DOHH2 (cell line): ENCODE data around the gene TUBB4B.

Experiments
- H3F3A ChIP-seq: fragments of 200-600 bp; sonication (generic), shearing (Covaris generic); 2 replicates; pipeline ENCODE4 v1.6.0; 2016; ENCODE audit warnings: antibody characterized with exemption, mild to moderate bottlenecking; ENCODE audit not compliant: control insufficient read depth, insufficient read depth
- H3K27ac ChIP-seq: fragments of 200-600 bp; sonication (generic); 2 replicates; pipeline ENCODE4 v1.5.1; 2014; ENCODE audit warnings: low read depth, mild to moderate bottlenecking, low read length, moderate library complexity
- H3K27me3 ChIP-seq: fragments of 200-600 bp; sonication (generic); 2 replicates; pipeline ENCODE4 v1.6.1; 2014; ENCODE audit warnings: mild to moderate bottlenecking, low read length, mixed read lengths; ENCODE audit not compliant: control insufficient read depth
- H3K36me3 ChIP-seq: fragments of 200-600 bp; sonication (generic); 2 replicates; pipeline ENCODE4 v1.6.1; 2014; ENCODE audit warnings: mild to moderate bottlenecking, low read length, moderate library complexity, mixed read lengths; ENCODE audit not compliant: control insufficient read depth
- H3K4me1 ChIP-seq: fragments of 200-600 bp; sonication (generic); 2 replicates; pipeline ENCODE4 v1.6.1; 2014; ENCODE audit warnings: mild to moderate bottlenecking, low read length, mixed read lengths; ENCODE audit not compliant: control insufficient read depth
- H3K4me2 ChIP-seq: fragments of 200-600 bp; sonication (generic); 2 replicates; pipeline ENCODE4 v1.6.0; 2014; ENCODE audit warnings: mild to moderate bottlenecking, low read length, moderate library complexity
- H3K4me3 ChIP-seq: fragments of 200-600 bp; sonication (generic); 2 replicates; pipeline ENCODE4 v1.5.1; 2014; ENCODE audit warnings: mild to moderate bottlenecking, low read length, mixed read lengths
- H3K79me2 ChIP-seq: fragments of 200-600 bp; sonication (generic); 2 replicates; pipeline ENCODE4 v1.6.1; 2014; ENCODE audit warnings: mild to moderate bottlenecking, low read length, mixed read lengths; ENCODE audit not compliant: control insufficient read depth
- H3K9me2 ChIP-seq: fragments of 200-600 bp; sonication (generic); replicated peaks from 2 replicates; pipeline ENCODE4 v1.6.1; 2014; ENCODE audit warnings: mild to moderate bottlenecking, low read length, mixed read lengths; ENCODE audit not compliant: control insufficient read depth
- H3K9me3 ChIP-seq: fragments of 200-600 bp; sonication (generic); 2 replicates; pipeline ENCODE4 v1.6.1; 2014; ENCODE audit warnings: antibody characterized with exemption, low read length, mixed read lengths; ENCODE audit not compliant: control insufficient read depth, insufficient read depth
- H4K20me1 ChIP-seq: fragments of 200-600 bp; sonication (generic); 2 replicates; pipeline ENCODE4 v1.6.0; 2014; ENCODE audit warnings: low read depth, mild to moderate bottlenecking, antibody characterized with exemption, low read length, moderate library complexity; ENCODE audit not compliant: control insufficient read depth, insufficient read depth
- EZH2phosphoT487 ChIP-seq: fragments of 200-600 bp; sonication (generic); IDR thresholded peaks from 2 replicates; pipeline ENCODE4 v1.6.1; 2017; ENCODE audit warnings: borderline replicate concordance, mild to moderate bottlenecking, antibody characterized with exemption, low read length, moderate library complexity, mixed read lengths
- TF ChIP-seq, protein P1 (sequence below): fragments of 200-600 bp; sonication (generic); IDR thresholded peaks from one replicate; pipeline ENCODE4 v1.5.1; 2014; ENCODE audit warnings: antibody characterized with exemption, mild to moderate bottlenecking, low read depth, low read length; ENCODE audit not compliant: poor library complexity, severe bottlenecking

The TUBB4B gene

DNA sequence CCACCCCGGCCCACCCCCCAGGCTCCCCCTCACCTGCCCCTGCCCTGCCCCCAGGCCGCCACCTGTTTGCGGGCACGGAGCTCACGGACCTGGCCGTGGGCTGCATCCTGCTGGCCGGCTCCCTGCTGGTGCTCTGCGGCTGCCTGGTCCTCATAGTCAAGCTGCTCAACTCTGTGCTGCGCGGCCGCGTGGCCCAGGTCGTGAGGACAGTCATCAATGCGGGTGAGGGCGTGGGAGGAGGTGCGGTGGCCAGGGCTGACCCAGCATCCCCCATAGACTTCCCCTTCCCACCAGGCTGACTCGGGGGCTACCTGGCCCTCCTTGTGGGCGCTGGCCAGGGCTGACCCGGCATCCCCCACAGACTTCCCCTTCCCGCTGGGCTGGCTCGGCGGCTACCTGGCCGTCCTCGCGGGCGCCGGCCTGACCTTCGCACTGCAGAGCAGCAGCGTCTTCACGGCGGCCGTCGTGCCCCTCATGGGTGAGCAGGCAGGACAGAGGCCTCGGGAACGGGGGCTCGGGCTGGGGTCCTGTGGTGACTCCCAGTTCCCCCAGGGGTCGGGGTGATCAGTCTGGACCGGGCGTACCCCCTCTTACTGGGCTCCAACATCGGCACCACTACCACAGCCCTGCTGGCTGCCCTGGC, 6.9 kb upstream of the TUBB4B start:
- H3K27ac ChIP-seq: no peak overlapping the region
- peak overlapping the region; percentile 66 for H3K4me2 ChIP-seq
- peaks cover 3% of the 10 kb centered on the region for H3K36me3 ChIP-seq
- H3K4me1 ChIP-seq: peaks cover 52% of the 10 kb centered on the region
- peaks cover 23% of the 10 kb centered on the region for H3K79me2 ChIP-seq
- no peaks in the 10 kb centered on the region for H3F3A ChIP-seq
- no peaks in the 10 kb centered on the region for H3K9me3 ChIP-seq
- no peaks in the 10 kb centered on the region for H3K9me2 ChIP-seq
- H3K27me3 ChIP-seq: peaks cover 9% of the 10 kb centered on the region
- TF ChIP-seq EZH2phosphoT487: no peak
- H4K20me1 ChIP-seq: no peaks in the 10 kb centered on the region
- H3K4me3 ChIP-seq: no peak overlapping the region

DNA sequence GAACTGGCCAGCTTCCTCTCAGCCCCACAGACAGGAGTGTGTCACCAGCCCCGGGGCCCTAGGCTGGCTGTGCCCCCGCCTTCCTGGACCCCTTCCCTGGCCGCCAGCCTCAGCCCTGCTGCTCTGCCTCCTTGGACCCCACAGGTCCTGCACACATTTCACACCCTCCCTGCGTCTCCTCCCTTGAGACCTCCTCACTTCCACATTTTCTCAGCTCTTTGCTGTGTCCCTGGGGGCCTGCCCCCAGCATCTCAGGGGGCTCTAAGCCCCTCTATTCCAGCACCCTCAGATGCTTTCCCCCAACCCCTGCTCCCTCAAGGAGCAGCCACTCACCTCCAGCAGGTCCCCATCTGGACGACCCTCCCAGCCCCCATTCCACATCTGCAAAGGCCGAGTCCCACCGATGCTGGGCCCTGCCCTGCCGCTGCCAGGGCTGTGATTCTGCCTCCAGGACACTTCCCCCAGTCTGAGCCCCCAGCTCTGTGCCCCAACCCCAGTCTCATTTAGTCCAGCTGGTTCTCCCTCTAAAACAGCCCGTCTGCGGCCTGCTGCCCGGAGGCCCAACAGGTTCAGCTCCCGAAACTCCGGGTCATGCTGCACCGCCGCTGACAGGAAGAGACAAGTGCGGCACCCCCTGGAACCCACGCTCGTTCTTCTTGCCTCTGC, 6.2 kb upstream of the TUBB4B start:
- Histone ChIP-seq H3K4me2 (peak overlapping the region; percentile 66), H3K36me3 (peaks cover 3% of the 10 kb centered on the region), H3K27me3 (peaks cover 5% of the 10 kb centered on the region), H4K20me1 (no peaks in the 10 kb centered on the region), H3K79me2 (peaks cover 31% of the 10 kb centered on the region), H3K27ac (peak overlapping the region; percentile 3; the same call in 1 of the 2 replicates), H3K9me2 (no peaks in the 10 kb centered on the region), H3K9me3 (no peaks in the 10 kb centered on the region), H3F3A (no peaks in the 10 kb centered on the region), H3K4me3 (peak overlapping the region; percentile 59; the same call in 1 of the 2 replicates), H3K4me1 (peaks cover 52% of the 10 kb centered on the region)
- TF ChIP-seq EZH2phosphoT487: no peak

DNA sequence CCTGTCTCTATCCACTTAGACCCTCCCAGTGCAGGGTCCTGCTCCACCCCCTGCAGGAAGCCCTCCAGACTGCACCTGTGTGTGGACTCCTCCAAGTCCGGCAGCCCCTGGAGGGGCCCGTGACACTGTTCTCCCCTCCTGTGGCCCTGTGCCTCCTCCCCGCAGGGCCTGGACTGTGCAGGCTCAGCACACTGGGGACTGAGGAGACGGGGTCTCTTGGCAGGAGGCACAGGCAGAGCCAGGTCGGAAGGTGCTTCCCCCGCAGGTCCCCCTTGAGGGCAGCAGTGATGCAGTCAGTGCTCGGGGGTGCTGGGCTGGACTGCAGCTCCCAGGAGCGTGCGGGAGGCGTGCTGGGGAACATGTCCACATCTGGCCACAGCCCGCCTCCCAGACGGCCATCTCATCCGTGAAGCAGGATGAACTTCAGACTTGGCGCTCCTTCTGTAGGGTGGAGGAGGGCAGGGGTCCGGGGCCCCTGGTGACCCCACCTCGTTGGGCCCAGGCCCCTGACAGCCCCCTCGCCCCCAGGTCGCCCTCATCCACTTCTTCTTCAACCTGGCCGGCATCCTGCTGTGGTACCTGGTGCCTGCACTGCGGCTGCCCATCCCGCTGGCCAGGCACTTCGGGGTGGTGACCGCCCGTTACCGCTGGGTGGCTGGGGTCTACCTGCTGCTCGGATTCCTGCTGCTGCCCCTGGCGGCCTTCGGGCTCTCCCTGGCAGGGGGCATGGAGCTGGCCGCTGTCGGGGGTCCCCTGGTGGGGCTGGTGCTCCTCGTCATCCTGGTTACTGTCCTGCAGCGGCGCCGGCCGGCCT, 5.5 kb upstream of the TUBB4B start:
- H3K9me3 ChIP-seq: no peaks in the 10 kb centered on the region
- no peaks in the 10 kb centered on the region for H3F3A ChIP-seq
- no peaks in the 10 kb centered on the region for H3K9me2 ChIP-seq
- peaks cover 33% of the 10 kb centered on the region for H3K79me2 ChIP-seq
- peak overlapping the region; percentile 3; the same call in 1 of the 2 replicates for H3K27ac ChIP-seq
- peak overlapping the region; percentile 59 for H3K4me3 ChIP-seq
- H3K4me1 ChIP-seq: peaks cover 52% of the 10 kb centered on the region
- peaks cover 3% of the 10 kb centered on the region for H3K36me3 ChIP-seq
- peak overlapping the region; percentile 66 for H3K4me2 ChIP-seq
- H3K27me3 ChIP-seq: no peaks in the 10 kb centered on the region
- TF ChIP-seq EZH2phosphoT487: no peak
- TF ChIP-seq, protein P1, sequence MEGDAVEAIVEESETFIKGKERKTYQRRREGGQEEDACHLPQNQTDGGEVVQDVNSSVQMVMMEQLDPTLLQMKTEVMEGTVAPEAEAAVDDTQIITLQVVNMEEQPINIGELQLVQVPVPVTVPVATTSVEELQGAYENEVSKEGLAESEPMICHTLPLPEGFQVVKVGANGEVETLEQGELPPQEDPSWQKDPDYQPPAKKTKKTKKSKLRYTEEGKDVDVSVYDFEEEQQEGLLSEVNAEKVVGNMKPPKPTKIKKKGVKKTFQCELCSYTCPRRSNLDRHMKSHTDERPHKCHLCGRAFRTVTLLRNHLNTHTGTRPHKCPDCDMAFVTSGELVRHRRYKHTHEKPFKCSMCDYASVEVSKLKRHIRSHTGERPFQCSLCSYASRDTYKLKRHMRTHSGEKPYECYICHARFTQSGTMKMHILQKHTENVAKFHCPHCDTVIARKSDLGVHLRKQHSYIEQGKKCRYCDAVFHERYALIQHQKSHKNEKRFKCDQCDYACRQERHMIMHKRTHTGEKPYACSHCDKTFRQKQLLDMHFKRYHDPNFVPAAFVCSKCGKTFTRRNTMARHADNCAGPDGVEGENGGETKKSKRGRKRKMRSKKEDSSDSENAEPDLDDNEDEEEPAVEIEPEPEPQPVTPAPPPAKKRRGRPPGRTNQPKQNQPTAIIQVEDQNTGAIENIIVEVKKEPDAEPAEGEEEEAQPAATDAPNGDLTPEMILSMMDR: peak; percentile 34
- no peaks in the 10 kb centered on the region for H4K20me1 ChIP-seq

DNA sequence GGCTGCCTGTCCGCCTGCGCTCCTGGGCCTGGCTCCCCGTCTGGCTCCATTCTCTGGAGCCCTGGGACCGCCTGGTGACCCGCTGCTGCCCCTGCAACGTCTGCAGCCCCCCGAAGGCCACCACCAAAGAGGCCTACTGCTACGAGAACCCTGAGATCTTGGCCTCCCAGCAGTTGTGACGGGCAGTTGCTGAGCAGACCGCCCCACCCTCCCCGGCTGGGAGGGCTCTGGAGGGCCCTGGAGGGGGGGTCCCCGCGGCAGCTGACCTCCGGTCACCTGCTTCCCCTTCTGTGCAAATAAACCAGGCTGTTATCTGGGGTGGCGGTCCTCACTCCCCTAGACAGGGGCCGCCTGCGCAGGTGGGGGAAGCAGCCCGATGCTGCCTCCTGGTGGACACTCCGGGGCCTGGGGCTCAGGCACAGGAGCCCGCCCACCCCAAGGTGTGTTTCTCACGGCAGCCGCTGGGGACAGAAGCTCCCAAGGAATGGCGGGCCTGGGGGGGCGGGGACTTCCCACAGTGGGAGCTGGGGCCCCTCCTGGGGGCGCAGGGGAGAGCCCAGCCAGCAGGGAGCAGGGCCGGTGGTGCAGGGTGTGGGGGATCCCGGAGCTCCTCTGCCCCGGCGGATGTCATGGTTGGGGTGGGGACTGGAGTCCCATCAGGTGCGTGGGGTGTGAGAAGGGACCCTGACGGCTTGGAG, 4.7 kb upstream of the TUBB4B start:
- Histone ChIP-seq H3K4me2 (peak overlapping the region; percentile 66), H3K4me3 (peak overlapping the region; percentile 59), H4K20me1 (no peaks in the 10 kb centered on the region), H3F3A (no peaks in the 10 kb centered on the region), H3K9me2 (no peaks in the 10 kb centered on the region), H3K4me1 (peaks cover 52% of the 10 kb centered on the region), H3K9me3 (no peaks in the 10 kb centered on the region), H3K79me2 (peaks cover 35% of the 10 kb centered on the region), H3K27ac (peak overlapping the region; percentile 24; the same call in 1 of the 2 replicates), H3K36me3 (peaks cover 3% of the 10 kb centered on the region), H3K27me3 (no peaks in the 10 kb centered on the region)
- TF ChIP-seq EZH2phosphoT487: no peak
- TF ChIP-seq, protein P1: peak; percentile 100
